Vagina (tissue), 2 donors: ENCODE results near the gene RPS6KB2. TPM values are rescaled to one million over a fixed set of nuclear protein-coding genes. Genes with fewer than 3 reads are reported as not detected.

Source experiments
- DNase-seq, 2 donors: peaks; one replicate each; pipeline ENCODE4 v3.0.0-alpha.2; 2017; ENCODE audit errors: extremely low spot score in 2 of 2
- H3K27ac ChIP-seq: fragments of 200-600 bp; sonication (generic); one replicate; pipeline ENCODE4 v1.5.1; 2019
- H3K27me3 ChIP-seq: fragments of 200-600 bp; sonication (generic); one replicate; pipeline ENCODE4 v1.5.1; 2019
- H3K36me3 ChIP-seq, 2 donors: fragments of 200-600 bp; sonication (generic); one replicate each; pipeline ENCODE4 v1.5.1; 2017 to 2019
- H3K4me1 ChIP-seq: fragments of 200-600 bp; sonication (generic); one replicate; pipeline ENCODE4 v1.5.1; 2019
- H3K4me3 ChIP-seq, 2 donors: fragments of 200-600 bp; sonication (generic); 1 replicate in 1 of 2; 2 replicates in 1 of 2; pipeline ENCODE4 v1.5.1; 2016 to 2019
- H3K9me3 ChIP-seq: fragments of 200-600 bp; sonication (generic); one replicate; pipeline ENCODE4 v1.5.1; 2019
- CTCF ChIP-seq, 3 experiments: fragments of 450-650 bp in 2 of 3; fragments of 200-600 bp in 1 of 3; sonication (generic) in 1 of 3; IDR thresholded peaks; one replicate each; pipeline ENCODE4 v1.5.1; 2017 to 2019; ENCODE audit warnings: antibody characterized with exemption in 3 of 3, mild to moderate bottlenecking in 2 of 3, moderate library complexity in 2 of 3
- POLR2A ChIP-seq, 2 donors: fragments of 450-650 bp; IDR thresholded peaks; one replicate each; pipeline ENCODE4 v1.6.1; 2017; ENCODE audit warnings: antibody characterized with exemption in 2 of 2, mild to moderate bottlenecking in 2 of 2, moderate library complexity in 2 of 2
- POLR2AphosphoS5 ChIP-seq, 2 donors: sonication (generic); formaldehyde crosslinking; IDR thresholded peaks; one replicate each; pipeline ENCODE4 v1.9.0; 2017; ENCODE audit warnings: antibody characterized with exemption in 2 of 2, mild to moderate bottlenecking in 2 of 2, low read depth in 1 of 2; ENCODE audit not compliant: insufficient read depth in 1 of 2
- intact Hi-C: fragments of 100-400 bp; cut with DNase I; formaldehyde crosslinking; loops from one replicate; pipeline ENCODE4 v1.15.1; 2023
- total RNA-seq: library from RNA; depleted of rRNA; stranded (reverse); fragments of >200 nt; gene quantifications from one replicate; pipeline ENCODE4 v1.2.3, GENCODE V29; 2016

Gene RPS6KB2
- total RNA-seq, 1 donor from 2014 or later: 50.6 TPM

DNA sequence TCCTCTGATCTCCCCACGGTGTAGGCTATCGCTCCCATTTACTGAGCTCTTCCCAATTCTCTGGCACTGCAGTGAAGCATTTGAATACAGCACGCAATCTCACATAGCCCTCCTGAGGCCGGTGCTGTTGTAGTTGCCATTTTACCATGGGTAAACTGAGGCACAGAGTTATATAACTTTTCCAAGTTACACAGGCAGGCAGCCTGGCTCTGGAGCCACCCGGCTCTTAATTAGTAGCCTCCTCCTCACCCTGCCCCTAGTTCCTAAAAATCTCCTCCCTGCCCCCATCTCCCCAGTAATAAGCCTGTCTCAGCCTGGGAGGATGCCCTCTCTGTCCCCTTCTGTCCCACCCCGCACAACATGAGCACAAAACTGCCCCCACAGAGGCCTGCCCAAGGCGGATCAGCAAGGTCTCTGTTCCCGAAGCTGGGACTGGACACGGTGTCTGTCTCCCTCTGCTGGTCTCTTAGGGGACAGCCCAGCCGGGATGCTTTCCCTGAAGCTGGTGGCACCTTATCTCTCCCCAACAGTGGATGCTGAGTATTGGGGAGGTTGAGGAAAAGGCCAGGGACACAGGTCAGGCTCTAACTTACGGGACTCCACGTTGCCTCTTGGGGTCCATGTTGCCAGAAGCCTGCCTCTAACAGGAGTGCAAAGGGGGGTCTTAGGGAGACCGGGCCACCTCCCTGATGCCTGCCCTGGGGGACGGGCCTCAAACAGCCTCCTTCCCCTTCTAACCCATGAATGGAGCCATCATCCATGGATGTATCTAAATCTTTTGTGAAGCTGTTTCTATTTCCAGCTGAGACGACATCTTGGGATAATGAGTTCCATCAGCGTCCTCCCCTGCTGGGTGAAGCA is 45.8 kb upstream of the RPS6KB2 start:
- Histone ChIP-seq H3K36me3 (no peaks in the 10 kb centered on the region), H3K4me3 (no peak overlapping the region), H3K27ac (no peak overlapping the region), H3K9me3 (no peaks in the 10 kb centered on the region), H3K4me1 (peaks cover 23% of the 10 kb centered on the region), H3K27me3 (no peaks in the 10 kb centered on the region)
- no peak for DNase-seq
- TF ChIP-seq POLR2AphosphoS5 (IDR thresholded peaks at IDR 0.05; ENCODE audit: insufficient read depth in 1 of 2, low read depth in 1 of 2): peak; percentile 21 to 62
- TF ChIP-seq CTCF (IDR thresholded peaks at IDR 0.05): peak; percentile 95 to 99 (median 98)
- TF ChIP-seq POLR2A (IDR thresholded peaks at IDR 0.05): no peak
- intact Hi-C loops: loop anchor here (5.0 kb wide), 1 partner anchor 35 kb away; no protein-coding TSS in a partner anchor

DNA sequence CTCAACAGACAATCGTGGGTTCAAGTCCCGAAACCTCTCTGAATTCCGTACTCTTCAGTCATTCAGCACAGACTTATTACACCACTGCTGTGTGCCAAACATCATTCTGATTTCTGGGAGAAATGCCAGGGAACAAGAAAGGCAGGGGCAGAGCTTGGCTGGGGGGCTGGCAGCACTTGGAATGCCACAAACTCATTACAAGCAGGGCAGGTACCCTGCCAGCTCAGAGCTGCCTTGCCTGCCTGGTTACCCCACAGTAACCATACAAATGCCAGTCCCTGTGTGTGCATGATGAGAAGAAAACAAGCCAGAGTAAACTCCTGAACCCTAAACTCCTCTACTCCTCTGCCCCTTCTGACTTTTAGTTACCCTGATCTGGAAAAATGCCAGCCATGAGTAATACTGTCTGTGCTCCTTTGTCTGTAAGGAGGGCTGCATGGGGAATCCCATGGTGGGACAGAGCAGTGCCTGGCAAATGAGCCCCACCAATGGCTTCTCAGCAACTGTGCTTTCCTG is 43.4 kb upstream of the RPS6KB2 start:
- H3K27ac ChIP-seq: no peak overlapping the region

GRCh38 chr11:67387069-67387468 is 41.2 kb upstream of the RPS6KB2 start:
- Histone ChIP-seq H3K9me3 (no peaks in the 10 kb centered on the region), H3K36me3 (no peaks in the 10 kb centered on the region), H3K27ac (no peak overlapping the region), H3K4me1 (peaks cover 9% of the 10 kb centered on the region), H3K27me3 (no peaks in the 10 kb centered on the region), H3K4me3 (no peak overlapping the region)
- TF ChIP-seq CTCF (IDR thresholded peaks at IDR 0.05) (no peak), POLR2AphosphoS5 (IDR thresholded peaks at IDR 0.05; ENCODE audit: insufficient read depth in 1 of 2, low read depth in 1 of 2) (no peak), POLR2A (IDR thresholded peaks at IDR 0.05) (no peak)
- no peak for DNase-seq
- intact Hi-C loops: no loop called here

More for the DNA sequence above, 43.4 kb upstream of the RPS6KB2 start:
- DNase-seq: no peak
- Histone ChIP-seq H3K4me3 (no peak overlapping the region), H3K27me3 (no peaks in the 10 kb centered on the region), H3K4me1 (peaks cover 7% of the 10 kb centered on the region), H3K9me3 (no peaks in the 10 kb centered on the region), H3K36me3 (no peaks in the 10 kb centered on the region)
- intact Hi-C loops: loop anchor here (5.0 kb wide), 1 partner anchor 38 kb away; no protein-coding TSS in a partner anchor
- no peak for TF ChIP-seq CTCF (IDR thresholded peaks at IDR 0.05)
- TF ChIP-seq POLR2AphosphoS5 (IDR thresholded peaks at IDR 0.05; ENCODE audit: insufficient read depth in 1 of 2, low read depth in 1 of 2): no peak
- TF ChIP-seq POLR2A (IDR thresholded peaks at IDR 0.05): no peak

DNA sequence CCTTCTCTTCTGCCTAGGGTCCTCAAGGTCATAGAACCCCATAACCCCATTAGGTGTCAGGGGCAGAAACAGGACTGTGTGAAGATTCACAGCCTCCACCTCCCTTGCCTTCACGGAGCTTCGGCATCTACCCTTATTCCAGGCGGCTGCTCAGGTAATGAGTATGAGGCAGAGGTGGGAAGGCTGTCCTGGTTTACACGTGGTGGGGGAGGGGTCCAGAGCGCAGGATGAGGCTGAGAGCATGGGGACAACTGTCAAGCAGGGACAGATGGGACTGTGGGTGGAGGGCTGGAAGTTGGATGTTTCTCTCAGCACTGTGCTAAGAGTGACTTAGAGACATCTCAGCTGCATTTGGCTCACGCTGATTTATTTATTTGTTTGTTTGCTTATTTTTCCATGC is 40.8 kb upstream of the RPS6KB2 start:
- Histone ChIP-seq H3K27me3 (no peaks in the 10 kb centered on the region), H3K4me1 (peaks cover 14% of the 10 kb centered on the region), H3K36me3 (no peaks in the 10 kb centered on the region), H3K9me3 (no peaks in the 10 kb centered on the region), H3K27ac (no peak overlapping the region), H3K4me3 (no peak overlapping the region)
- TF ChIP-seq POLR2A (IDR thresholded peaks at IDR 0.05) (no peak), CTCF (IDR thresholded peaks at IDR 0.05) (no peak), POLR2AphosphoS5 (IDR thresholded peaks at IDR 0.05; ENCODE audit: insufficient read depth in 1 of 2, low read depth in 1 of 2) (no peak)
- intact Hi-C loops: no loop called here
- no peak for DNase-seq

DNA sequence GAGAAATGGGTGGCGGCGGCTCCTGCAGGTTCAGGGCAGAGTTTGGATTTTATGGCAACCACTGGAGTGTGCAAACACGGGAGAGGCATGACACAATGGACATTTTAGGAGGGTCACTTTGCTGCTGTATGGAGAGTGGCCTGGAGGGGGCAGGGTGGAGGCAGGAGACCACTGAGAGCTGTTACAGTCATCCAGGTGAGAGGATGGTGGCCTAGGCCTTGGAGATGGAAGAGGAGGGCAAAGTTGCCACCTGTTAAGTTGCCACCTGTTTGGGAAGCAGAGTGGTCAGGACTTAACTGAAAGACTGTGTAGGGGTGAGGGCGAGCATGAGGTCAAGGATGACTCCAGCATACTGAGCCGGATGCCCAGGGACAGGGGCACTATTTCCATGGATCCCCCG is 38.8 kb upstream of the RPS6KB2 start:
- DNase-seq: no peak

More for the DNA sequence above, 38.8 kb upstream of the RPS6KB2 start:
- no peaks in the 10 kb centered on the region for H3K9me3 ChIP-seq
- H3K4me1 ChIP-seq: peaks cover 19% of the 10 kb centered on the region
- H3K27ac ChIP-seq: no peak overlapping the region
- no peaks in the 10 kb centered on the region for H3K36me3 ChIP-seq
- TF ChIP-seq POLR2AphosphoS5 (IDR thresholded peaks at IDR 0.05; ENCODE audit: insufficient read depth in 1 of 2, low read depth in 1 of 2): no peak
- peak in 1 of 3 experiments; percentile 39 for TF ChIP-seq CTCF (IDR thresholded peaks at IDR 0.05)
- TF ChIP-seq POLR2A (IDR thresholded peaks at IDR 0.05): no peak
- H3K4me3 ChIP-seq: no peak overlapping the region
- intact Hi-C loops: no loop called here
- H3K27me3 ChIP-seq: no peaks in the 10 kb centered on the region
